HCT116 (cell line): ENCODE data around the gene GSTO2. TPM values are rescaled to one million over a fixed set of nuclear protein-coding genes. Genes with fewer than 3 reads are reported as not detected.

ENCODE experiments used
- ATAC-seq: fragments of 200-7000 bp; cut with Tn5 transposase; 2 replicates; pipeline ENCODE4 v1.9.1; 2020; ENCODE audit warnings: mild to moderate bottlenecking, moderate library complexity
- BruUV-seq: library from RNA; stranded (reverse); fragments of 400-500 nt; replicated peaks from 2 replicates; lab custom pipeline; 2021; lab: Mats Ljungman, UMichigan
- CTCF ChIA-PET: fragments of 300-600 bp; sonication (Branson Sonifier 250); formaldehyde crosslinking; loops from one replicate; lab custom pipeline; 2021; ENCODE audit warnings: antibody characterized with exemption; lab: Charles Lee
- POLR2A ChIA-PET: fragments of 300-600, 350-600 bp; sonication (Branson Sonifier 250); formaldehyde crosslinking; loops from one replicate; lab custom pipeline; 2021; ENCODE audit warnings: antibody characterized with exemption; lab: Charles Lee
- RAD21 ChIA-PET, 2 experiments: fragments of 300-600 bp; sonication (Branson Sonifier 250); formaldehyde crosslinking; loops; one replicate each; lab custom pipeline; 2023; ENCODE audit warnings: low total read pairs in 2 of 2; ENCODE audit not compliant: uncharacterized antibody in 2 of 2, unreplicated experiment in 2 of 2, low non-redundant PET in 1 of 2; lab: Charles Lee
- DNase-seq: peaks from one replicate; pipeline ENCODE4 v3.0.0-alpha.2; 2010; ENCODE audit warnings: low read depth, low spot score
- H2AFZ ChIP-seq: fragments of 200-600 bp; shearing (Covaris generic), sonication (generic); 2 replicates; pipeline ENCODE4 v1.6.1; 2017; ENCODE audit warnings: low read depth, mixed run types, mixed read lengths, antibody characterized with exemption, low read length; ENCODE audit not compliant: poor library complexity, severe bottlenecking
- H3K27ac ChIP-seq: 2 replicates; pipeline ENCODE4 v1.5.1; 2012; ENCODE audit warnings: low read depth, low read length
- H3K27me3 ChIP-seq: fragments of 200-600 bp; sonication (generic); 2 replicates; pipeline ENCODE4 v1.6.1; 2016; ENCODE audit warnings: mixed run types, low read length, mixed read lengths; ENCODE audit not compliant: insufficient read depth
- H3K36me3 ChIP-seq, 2 experiments: fragments of 200-500 bp in 1 of 2; fragments of 200-600 bp in 1 of 2; sonication (Bioruptor generic) in 1 of 2; sonication (generic) in 1 of 2; 2 replicates each; pipeline versions ENCODE4 v1.5.1 to v1.6.1; 2014 to 2016; ENCODE audit warnings: low read length in 2 of 2, inconsistent platforms in 1 of 2, mixed read lengths in 1 of 2, mixed run types in 1 of 2; ENCODE audit not compliant: insufficient read depth in 2 of 2, control insufficient read depth in 1 of 2
- H3K4me1 ChIP-seq, 2 experiments: fragments of 200-600 bp in 1 of 2; sonication (generic) in 1 of 2; 2 replicates each; pipeline versions ENCODE4 v1.5.1 to v1.6.1; 2012 to 2017; ENCODE audit warnings: low read length in 2 of 2, inconsistent platforms in 1 of 2, mild to moderate bottlenecking in 1 of 2, mixed read lengths in 1 of 2, mixed run types in 1 of 2, moderate library complexity in 1 of 2; ENCODE audit not compliant: insufficient read depth in 2 of 2, control insufficient read depth in 1 of 2
- H3K4me2 ChIP-seq: fragments of 200-600 bp; sonication (generic); 2 replicates; pipeline ENCODE4 v1.6.1; 2017; ENCODE audit warnings: mixed run types, low read length, mixed read lengths
- H3K4me3 ChIP-seq, 2 experiments: fragments of 200-600 bp in 1 of 2; sonication (generic) in 1 of 2; replicated peaks in 1 of 2; 2 replicates each; pipeline ENCODE4 v1.5.1; 2011 to 2016; ENCODE audit warnings: low read length in 2 of 2, control low read depth in 1 of 2, low read depth in 1 of 2, mild to moderate bottlenecking in 1 of 2, mixed read lengths in 1 of 2, mixed run types in 1 of 2
- H3K79me2 ChIP-seq: fragments of 200-600 bp; sonication (generic); 2 replicates; pipeline ENCODE4 v1.6.1; 2017; ENCODE audit warnings: mild to moderate bottlenecking, mixed run types, low read length, moderate library complexity, mixed read lengths; ENCODE audit not compliant: insufficient read depth
- H3K9ac ChIP-seq: fragments of 200-600 bp; sonication (generic); 2 replicates; pipeline ENCODE4 v1.6.1; 2016; ENCODE audit warnings: low read length, mixed read lengths
- H3K9me2 ChIP-seq: fragments of 200-600 bp; sonication (generic), shearing (Covaris generic); 2 replicates; pipeline ENCODE4 v1.6.1; 2017; ENCODE audit warnings: mixed run types, mild to moderate bottlenecking, moderate library complexity; ENCODE audit not compliant: insufficient read depth
- H3K9me3 ChIP-seq, 2 experiments: fragments of 200-500 bp in 1 of 2; fragments of 200-600 bp in 1 of 2; sonication (Bioruptor generic) in 1 of 2; sonication (generic) in 1 of 2; 2 replicates each; pipeline ENCODE4 v1.6.1; 2014 to 2017; ENCODE audit warnings: low read length in 2 of 2, mixed read lengths in 2 of 2, inconsistent platforms in 1 of 2, low read depth in 1 of 2, mild to moderate bottlenecking in 1 of 2, mixed run types in 1 of 2, moderate library complexity in 1 of 2; ENCODE audit not compliant: control insufficient read depth in 1 of 2, insufficient read depth in 1 of 2
- H4K20me1 ChIP-seq: fragments of 200-600 bp; sonication (generic), shearing (Covaris generic); 2 replicates; pipeline ENCODE4 v1.6.1; 2017; ENCODE audit warnings: mixed run types, mild to moderate bottlenecking, moderate library complexity; ENCODE audit not compliant: insufficient read depth
- CBX3 ChIP-seq: IDR thresholded peaks from 2 replicates; pipeline ENCODE4 v1.6.1; 2012; ENCODE audit warnings: low read depth
- CEBPB ChIP-seq: IDR thresholded peaks from 2 replicates; pipeline ENCODE4 v1.6.1; 2012; ENCODE audit warnings: low read depth
- EGR1 ChIP-seq: IDR thresholded peaks from 2 replicates; pipeline ENCODE4 v1.6.1; 2012; ENCODE audit warnings: low read depth
- ELF1 ChIP-seq: IDR thresholded peaks from 2 replicates; pipeline ENCODE4 v1.6.1; 2012; ENCODE audit warnings: low read depth, borderline replicate concordance
- EZH2 ChIP-seq: fragments of 200-600 bp; sonication (generic); IDR thresholded peaks from 2 replicates; pipeline ENCODE4 v1.6.1; 2017; ENCODE audit warnings: antibody characterized with exemption, mixed run types
- FOSL1 ChIP-seq: IDR thresholded peaks from 2 replicates; pipeline ENCODE4 v1.6.1; 2012; ENCODE audit warnings: low read depth
- JUND ChIP-seq: IDR thresholded peaks from 2 replicates; pipeline ENCODE4 v1.6.1; 2012
- POLR2A ChIP-seq: IDR thresholded peaks from 2 replicates; pipeline ENCODE4 v1.7.0; 2011; ENCODE audit warnings: borderline replicate concordance; ENCODE audit not compliant: insufficient read depth, insufficient read length; ENCODE audit errors: extremely low read depth
- POLR2AphosphoS5 ChIP-seq: IDR thresholded peaks from 2 replicates; pipeline ENCODE4 v1.6.1; 2011; ENCODE audit warnings: mild to moderate bottlenecking, low read depth, low read length, moderate library complexity
- SIN3A ChIP-seq: IDR thresholded peaks from 2 replicates; pipeline ENCODE4 v1.6.1; 2012; ENCODE audit warnings: low read depth
- TCF7L2 ChIP-seq: IDR thresholded peaks from 2 replicates; pipeline ENCODE4 v1.7.0; 2011; ENCODE audit warnings: borderline replicate concordance, inconsistent platforms; ENCODE audit not compliant: insufficient read depth, insufficient read length; ENCODE audit errors: extremely low read depth
- YY1 ChIP-seq: IDR thresholded peaks from 2 replicates; pipeline ENCODE4 v1.6.1; 2011; ENCODE audit warnings: low read length, low read depth, moderate library complexity, mild to moderate bottlenecking; ENCODE audit not compliant: insufficient replicate concordance; ENCODE audit errors: extremely low read depth
- ZFX ChIP-seq: fragments of 450-650 bp; IDR thresholded peaks from 2 replicates; pipeline ENCODE4 v1.6.1; 2017
- ZNF274 ChIP-seq: fragments of 200-500 bp; sonication (Bioruptor generic); IDR thresholded peaks from 2 replicates; pipeline ENCODE4 v1.6.1; 2014; ENCODE audit warnings: mild to moderate bottlenecking, low read depth, low read length, inconsistent platforms
- intact Hi-C: fragments of 100-400 bp; cut with micrococcal nuclease; formaldehyde crosslinking; loops from 2 replicates; pipeline ENCODE4 v1.10.0; 2022
- total RNA-seq: library from RNA; stranded (reverse); gene quantifications from one replicate; pipeline ENCODE4 v1.2.1, GENCODE V29; 2021; ENCODE audit not compliant: unreplicated experiment
- TF ChIP-seq, protein P1 (sequence below): IDR thresholded peaks from 2 replicates; pipeline ENCODE4 v1.6.1; 2012
- TF ChIP-seq, protein P2 (sequence below): IDR thresholded peaks from 2 replicates; pipeline ENCODE4 v1.6.1; 2012
- TF ChIP-seq, protein P3 (sequence below): IDR thresholded peaks from 2 replicates; pipeline ENCODE4 v1.6.1; 2011; ENCODE audit warnings: mild to moderate bottlenecking, low read length, moderate library complexity; ENCODE audit not compliant: insufficient replicate concordance; ENCODE audit errors: extremely low read depth
- TF ChIP-seq, protein P4 (sequence below): IDR thresholded peaks from 2 replicates; pipeline ENCODE4 v1.6.1; 2012; ENCODE audit warnings: low read depth
- TF ChIP-seq, protein P5 (sequence below), 3 experiments: fragments of 200-600 bp in 1 of 3; sonication (generic) in 1 of 3; IDR thresholded peaks in 2 of 3; conservative IDR thresholded peaks in 1 of 3; 2 replicates each; pipeline ENCODE4 v1.5.1; 2012 to 2017; ENCODE audit warnings: low read depth in 2 of 3, low read length in 2 of 3, antibody characterized with exemption in 1 of 3, borderline replicate concordance in 1 of 3, control low read depth in 1 of 3, mild to moderate bottlenecking in 1 of 3, mixed read lengths in 1 of 3, mixed run types in 1 of 3, moderate library complexity in 1 of 3; ENCODE audit not compliant: insufficient read depth in 1 of 3

GSTO2 gene
- total RNA-seq, 1 experiment from 2014 or later = 115 TPM

DNA sequence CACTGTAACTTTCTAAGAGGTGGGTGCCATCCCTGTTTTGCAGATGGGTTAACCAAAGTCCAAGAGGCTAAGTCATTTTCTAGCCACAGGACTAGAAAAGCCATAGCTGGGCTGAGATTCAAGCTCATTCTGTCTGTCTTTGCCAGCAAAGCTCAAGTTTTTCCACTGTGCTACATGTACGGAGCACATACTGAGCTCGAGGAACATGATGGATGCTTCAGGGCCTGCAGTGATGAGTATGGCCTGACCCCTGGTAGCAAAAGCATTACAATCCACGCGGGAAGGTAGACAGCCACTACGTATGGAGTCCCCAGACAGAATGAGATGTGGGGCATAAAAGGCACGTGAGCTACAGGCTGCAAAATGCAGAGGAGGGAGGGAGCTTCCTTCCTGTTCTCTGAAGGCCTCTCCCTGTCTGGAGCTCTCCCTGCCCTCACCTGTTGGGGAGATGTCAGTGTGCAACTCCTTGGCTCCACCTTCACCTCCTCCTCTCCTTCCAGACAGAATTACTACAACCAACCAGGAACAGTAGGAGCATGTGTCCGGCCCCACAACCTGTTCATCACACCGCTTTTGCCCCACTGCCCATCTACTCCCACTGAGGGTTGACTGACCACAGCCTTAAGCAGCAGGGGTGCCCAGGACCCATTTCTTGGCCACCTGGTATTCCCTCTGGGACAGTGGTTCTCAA lies 52.9 kb downstream of the GSTO2 start:
- no peak overlapping the region for H3K27ac ChIP-seq
- ChIA-PET RAD21 (no interaction called here), POLR2A (no interaction called here)

More for the DNA sequence above, 52.9 kb downstream of the GSTO2 start:
- Histone ChIP-seq H2AFZ (no peak overlapping the region), H3K4me2 (no peak overlapping the region), H3K9ac (no peak overlapping the region)
- TF ChIP-seq ZFX = no peak
- no peak for TF ChIP-seq POLR2AphosphoS5
- TF ChIP-seq, protein P1, sequence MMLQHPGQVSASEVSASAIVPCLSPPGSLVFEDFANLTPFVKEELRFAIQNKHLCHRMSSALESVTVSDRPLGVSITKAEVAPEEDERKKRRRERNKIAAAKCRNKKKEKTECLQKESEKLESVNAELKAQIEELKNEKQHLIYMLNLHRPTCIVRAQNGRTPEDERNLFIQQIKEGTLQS = no peak
- TF ChIP-seq EZH2 = no peak
- TF ChIP-seq, protein P2, sequence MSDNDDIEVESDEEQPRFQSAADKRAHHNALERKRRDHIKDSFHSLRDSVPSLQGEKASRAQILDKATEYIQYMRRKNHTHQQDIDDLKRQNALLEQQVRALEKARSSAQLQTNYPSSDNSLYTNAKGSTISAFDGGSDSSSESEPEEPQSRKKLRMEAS = no peak
- TF ChIP-seq, protein P3, sequence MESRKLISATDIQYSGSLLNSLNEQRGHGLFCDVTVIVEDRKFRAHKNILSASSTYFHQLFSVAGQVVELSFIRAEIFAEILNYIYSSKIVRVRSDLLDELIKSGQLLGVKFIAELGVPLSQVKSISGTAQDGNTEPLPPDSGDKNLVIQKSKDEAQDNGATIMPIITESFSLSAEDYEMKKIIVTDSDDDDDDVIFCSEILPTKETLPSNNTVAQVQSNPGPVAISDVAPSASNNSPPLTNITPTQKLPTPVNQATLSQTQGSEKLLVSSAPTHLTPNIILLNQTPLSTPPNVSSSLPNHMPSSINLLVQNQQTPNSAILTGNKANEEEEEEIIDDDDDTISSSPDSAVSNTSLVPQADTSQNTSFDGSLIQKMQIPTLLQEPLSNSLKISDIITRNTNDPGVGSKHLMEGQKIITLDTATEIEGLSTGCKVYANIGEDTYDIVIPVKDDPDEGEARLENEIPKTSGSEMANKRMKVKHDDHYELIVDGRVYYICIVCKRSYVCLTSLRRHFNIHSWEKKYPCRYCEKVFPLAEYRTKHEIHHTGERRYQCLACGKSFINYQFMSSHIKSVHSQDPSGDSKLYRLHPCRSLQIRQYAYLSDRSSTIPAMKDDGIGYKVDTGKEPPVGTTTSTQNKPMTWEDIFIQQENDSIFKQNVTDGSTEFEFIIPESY = no peak
- no peak for TF ChIP-seq ELF1
- TF ChIP-seq SIN3A = no peak
- no peak for TF ChIP-seq FOSL1
- TF ChIP-seq POLR2A = no peak
- TF ChIP-seq JUND = no peak
- no peak for TF ChIP-seq EGR1
- TF ChIP-seq TCF7L2 = no peak
- TF ChIP-seq, protein P4, sequence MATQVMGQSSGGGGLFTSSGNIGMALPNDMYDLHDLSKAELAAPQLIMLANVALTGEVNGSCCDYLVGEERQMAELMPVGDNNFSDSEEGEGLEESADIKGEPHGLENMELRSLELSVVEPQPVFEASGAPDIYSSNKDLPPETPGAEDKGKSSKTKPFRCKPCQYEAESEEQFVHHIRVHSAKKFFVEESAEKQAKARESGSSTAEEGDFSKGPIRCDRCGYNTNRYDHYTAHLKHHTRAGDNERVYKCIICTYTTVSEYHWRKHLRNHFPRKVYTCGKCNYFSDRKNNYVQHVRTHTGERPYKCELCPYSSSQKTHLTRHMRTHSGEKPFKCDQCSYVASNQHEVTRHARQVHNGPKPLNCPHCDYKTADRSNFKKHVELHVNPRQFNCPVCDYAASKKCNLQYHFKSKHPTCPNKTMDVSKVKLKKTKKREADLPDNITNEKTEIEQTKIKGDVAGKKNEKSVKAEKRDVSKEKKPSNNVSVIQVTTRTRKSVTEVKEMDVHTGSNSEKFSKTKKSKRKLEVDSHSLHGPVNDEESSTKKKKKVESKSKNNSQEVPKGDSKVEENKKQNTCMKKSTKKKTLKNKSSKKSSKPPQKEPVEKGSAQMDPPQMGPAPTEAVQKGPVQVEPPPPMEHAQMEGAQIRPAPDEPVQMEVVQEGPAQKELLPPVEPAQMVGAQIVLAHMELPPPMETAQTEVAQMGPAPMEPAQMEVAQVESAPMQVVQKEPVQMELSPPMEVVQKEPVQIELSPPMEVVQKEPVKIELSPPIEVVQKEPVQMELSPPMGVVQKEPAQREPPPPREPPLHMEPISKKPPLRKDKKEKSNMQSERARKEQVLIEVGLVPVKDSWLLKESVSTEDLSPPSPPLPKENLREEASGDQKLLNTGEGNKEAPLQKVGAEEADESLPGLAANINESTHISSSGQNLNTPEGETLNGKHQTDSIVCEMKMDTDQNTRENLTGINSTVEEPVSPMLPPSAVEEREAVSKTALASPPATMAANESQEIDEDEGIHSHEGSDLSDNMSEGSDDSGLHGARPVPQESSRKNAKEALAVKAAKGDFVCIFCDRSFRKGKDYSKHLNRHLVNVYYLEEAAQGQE = no peak
- TF ChIP-seq, protein P5, sequence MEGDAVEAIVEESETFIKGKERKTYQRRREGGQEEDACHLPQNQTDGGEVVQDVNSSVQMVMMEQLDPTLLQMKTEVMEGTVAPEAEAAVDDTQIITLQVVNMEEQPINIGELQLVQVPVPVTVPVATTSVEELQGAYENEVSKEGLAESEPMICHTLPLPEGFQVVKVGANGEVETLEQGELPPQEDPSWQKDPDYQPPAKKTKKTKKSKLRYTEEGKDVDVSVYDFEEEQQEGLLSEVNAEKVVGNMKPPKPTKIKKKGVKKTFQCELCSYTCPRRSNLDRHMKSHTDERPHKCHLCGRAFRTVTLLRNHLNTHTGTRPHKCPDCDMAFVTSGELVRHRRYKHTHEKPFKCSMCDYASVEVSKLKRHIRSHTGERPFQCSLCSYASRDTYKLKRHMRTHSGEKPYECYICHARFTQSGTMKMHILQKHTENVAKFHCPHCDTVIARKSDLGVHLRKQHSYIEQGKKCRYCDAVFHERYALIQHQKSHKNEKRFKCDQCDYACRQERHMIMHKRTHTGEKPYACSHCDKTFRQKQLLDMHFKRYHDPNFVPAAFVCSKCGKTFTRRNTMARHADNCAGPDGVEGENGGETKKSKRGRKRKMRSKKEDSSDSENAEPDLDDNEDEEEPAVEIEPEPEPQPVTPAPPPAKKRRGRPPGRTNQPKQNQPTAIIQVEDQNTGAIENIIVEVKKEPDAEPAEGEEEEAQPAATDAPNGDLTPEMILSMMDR (IDR thresholded peaks at IDR 0.05 in 2 of 3, conservative IDR thresholded peaks at IDR 0.05 in 1 of 3; ENCODE audit: borderline replicate concordance in 1 of 3, insufficient read depth in 1 of 3, low read depth in 2 of 3, low read length in 2 of 3) = no peak
- no peak for TF ChIP-seq ZNF274
- no peak for TF ChIP-seq CBX3
- no peak for TF ChIP-seq CEBPB
- no peak for TF ChIP-seq YY1
- TF ChIP-seq, all 23 proteins: peak for 0
- ATAC-seq (peak; percentile 31; the same call in 1 of the 2 replicates), DNase-seq (no peak)
- H3K9me2 ChIP-seq = no peaks in the 10 kb centered on the region
- H3K36me3 ChIP-seq = no peaks in the 10 kb centered on the region
- H3K9me3 ChIP-seq = no peaks in the 10 kb centered on the region
- no peaks in the 10 kb centered on the region for H3K27me3 ChIP-seq
- CTCF ChIA-PET = interaction anchor here (0.7 to 1.6 kb wide), 5 partner anchors 14 to 67 kb away, joined by 3 to 9 read pairs (median 3); partner anchors contain the start of gene GSTO1
- no peak overlapping the region for H3K4me3 ChIP-seq
- peaks cover 9 to 28% of the 10 kb centered on the region in 2 experiments for H3K4me1 ChIP-seq
- no peaks in the 10 kb centered on the region for H4K20me1 ChIP-seq
- H3K79me2 ChIP-seq = peaks cover 43% of the 10 kb centered on the region
- no TSS peak for BruUV-seq
- intact Hi-C loops = no loop called here
